ENCODE results near the gene MDP1.

Gene MDP1

DNA sequence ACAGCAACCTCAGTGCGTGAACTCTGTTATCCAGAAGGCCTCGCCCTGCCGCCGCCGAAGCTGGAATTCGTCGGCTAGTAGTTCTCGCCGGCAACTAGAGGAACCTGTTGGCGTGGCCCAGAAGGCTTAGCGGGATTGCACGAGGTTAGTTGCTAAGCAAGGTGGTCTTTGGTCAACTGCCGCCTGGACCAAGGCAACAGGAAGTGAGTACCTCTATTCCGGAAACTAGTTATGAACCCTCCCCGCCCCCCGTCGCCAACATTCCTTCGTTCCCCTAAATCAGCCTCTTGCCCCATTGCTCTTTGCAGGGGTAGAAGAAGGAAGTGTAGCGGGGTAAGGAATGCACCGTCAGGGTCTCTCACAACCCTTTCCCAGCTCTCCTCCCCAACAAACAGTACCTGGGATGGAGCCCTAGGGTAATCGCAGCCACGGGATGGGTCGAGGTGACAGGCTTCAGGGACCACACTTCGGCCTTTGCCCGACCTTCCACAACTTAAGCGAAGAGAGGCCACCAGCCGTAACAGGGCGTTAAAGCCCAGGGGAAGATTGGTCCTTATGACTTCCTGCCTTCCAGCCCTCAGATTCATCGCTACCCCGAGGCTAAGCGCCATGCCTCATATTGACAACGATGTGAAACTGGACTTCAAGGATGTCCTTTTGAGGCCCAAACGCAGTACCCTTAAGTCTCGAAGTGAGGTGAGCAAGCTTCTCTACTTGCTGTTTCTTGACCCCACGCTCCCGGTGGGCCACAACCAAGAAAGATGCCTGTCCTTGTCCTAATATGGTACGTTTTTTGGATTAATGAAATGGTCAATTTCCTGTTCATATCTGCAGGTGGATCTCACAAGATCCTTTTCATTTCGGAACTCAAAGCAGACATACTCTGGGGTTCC lies 17.0 kb upstream of the MDP1 start, which contains the start of gene GMPR2:
TSS of gene GMPR2 (plus strand) at position 285 of the 893 bp plus-strand sequence. CDS start at position 610, 325 bp downstream.
- TF ChIP-seq ZC3H10 (CRISPR knock-in tag; IDR thresholded peaks at IDR 0.05): no peak
- no peak for TF ChIP-seq SNAI2 (CRISPR knock-in tag; IDR thresholded peaks at IDR 0.05)
- TF ChIP-seq TOX (CRISPR knock-in tag; IDR thresholded peaks at IDR 0.05; ENCODE audit: borderline replicate concordance): no peak
- TF ChIP-seq TCF4 (CRISPR knock-in tag; IDR thresholded peaks at IDR 0.05; ENCODE audit: borderline replicate concordance): no peak
- no peak for TF ChIP-seq BACH2 (CRISPR knock-in tag; IDR thresholded peaks at IDR 0.05; ENCODE audit: borderline replicate concordance)
- TF ChIP-seq, protein P1, sequence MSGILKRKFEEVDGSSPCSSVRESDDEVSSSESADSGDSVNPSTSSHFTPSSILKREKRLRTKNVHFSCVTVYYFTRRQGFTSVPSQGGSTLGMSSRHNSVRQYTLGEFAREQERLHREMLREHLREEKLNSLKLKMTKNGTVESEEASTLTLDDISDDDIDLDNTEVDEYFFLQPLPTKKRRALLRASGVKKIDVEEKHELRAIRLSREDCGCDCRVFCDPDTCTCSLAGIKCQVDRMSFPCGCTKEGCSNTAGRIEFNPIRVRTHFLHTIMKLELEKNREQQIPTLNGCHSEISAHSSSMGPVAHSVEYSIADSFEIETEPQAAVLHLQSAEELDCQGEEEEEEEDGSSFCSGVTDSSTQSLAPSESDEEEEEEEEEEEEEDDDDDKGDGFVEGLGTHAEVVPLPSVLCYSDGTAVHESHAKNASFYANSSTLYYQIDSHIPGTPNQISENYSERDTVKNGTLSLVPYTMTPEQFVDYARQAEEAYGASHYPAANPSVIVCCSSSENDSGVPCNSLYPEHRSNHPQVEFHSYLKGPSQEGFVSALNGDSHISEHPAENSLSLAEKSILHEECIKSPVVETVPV (CRISPR knock-in tag; IDR thresholded peaks at IDR 0.05): no peak
- TF ChIP-seq, protein P2, sequence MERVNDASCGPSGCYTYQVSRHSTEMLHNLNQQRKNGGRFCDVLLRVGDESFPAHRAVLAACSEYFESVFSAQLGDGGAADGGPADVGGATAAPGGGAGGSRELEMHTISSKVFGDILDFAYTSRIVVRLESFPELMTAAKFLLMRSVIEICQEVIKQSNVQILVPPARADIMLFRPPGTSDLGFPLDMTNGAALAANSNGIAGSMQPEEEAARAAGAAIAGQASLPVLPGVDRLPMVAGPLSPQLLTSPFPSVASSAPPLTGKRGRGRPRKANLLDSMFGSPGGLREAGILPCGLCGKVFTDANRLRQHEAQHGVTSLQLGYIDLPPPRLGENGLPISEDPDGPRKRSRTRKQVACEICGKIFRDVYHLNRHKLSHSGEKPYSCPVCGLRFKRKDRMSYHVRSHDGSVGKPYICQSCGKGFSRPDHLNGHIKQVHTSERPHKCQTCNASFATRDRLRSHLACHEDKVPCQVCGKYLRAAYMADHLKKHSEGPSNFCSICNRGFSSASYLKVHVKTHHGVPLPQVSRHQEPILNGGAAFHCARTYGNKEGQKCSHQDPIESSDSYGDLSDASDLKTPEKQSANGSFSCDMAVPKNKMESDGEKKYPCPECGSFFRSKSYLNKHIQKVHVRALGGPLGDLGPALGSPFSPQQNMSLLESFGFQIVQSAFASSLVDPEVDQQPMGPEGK (CRISPR knock-in tag; IDR thresholded peaks at IDR 0.05; ENCODE audit: borderline replicate concordance): no peak
- no peak for TF ChIP-seq CREB5 (CRISPR knock-in tag; IDR thresholded peaks at IDR 0.05; ENCODE audit: low read depth)
- TF ChIP-seq ISL1 (CRISPR knock-in tag; IDR thresholded peaks at IDR 0.05): no peak
- no peak for TF ChIP-seq CSDC2 (CRISPR knock-in tag; IDR thresholded peaks at IDR 0.05)
- no peak for TF ChIP-seq ESRRG (CRISPR knock-in tag; IDR thresholded peaks at IDR 0.05)
- TF ChIP-seq, protein P3, sequence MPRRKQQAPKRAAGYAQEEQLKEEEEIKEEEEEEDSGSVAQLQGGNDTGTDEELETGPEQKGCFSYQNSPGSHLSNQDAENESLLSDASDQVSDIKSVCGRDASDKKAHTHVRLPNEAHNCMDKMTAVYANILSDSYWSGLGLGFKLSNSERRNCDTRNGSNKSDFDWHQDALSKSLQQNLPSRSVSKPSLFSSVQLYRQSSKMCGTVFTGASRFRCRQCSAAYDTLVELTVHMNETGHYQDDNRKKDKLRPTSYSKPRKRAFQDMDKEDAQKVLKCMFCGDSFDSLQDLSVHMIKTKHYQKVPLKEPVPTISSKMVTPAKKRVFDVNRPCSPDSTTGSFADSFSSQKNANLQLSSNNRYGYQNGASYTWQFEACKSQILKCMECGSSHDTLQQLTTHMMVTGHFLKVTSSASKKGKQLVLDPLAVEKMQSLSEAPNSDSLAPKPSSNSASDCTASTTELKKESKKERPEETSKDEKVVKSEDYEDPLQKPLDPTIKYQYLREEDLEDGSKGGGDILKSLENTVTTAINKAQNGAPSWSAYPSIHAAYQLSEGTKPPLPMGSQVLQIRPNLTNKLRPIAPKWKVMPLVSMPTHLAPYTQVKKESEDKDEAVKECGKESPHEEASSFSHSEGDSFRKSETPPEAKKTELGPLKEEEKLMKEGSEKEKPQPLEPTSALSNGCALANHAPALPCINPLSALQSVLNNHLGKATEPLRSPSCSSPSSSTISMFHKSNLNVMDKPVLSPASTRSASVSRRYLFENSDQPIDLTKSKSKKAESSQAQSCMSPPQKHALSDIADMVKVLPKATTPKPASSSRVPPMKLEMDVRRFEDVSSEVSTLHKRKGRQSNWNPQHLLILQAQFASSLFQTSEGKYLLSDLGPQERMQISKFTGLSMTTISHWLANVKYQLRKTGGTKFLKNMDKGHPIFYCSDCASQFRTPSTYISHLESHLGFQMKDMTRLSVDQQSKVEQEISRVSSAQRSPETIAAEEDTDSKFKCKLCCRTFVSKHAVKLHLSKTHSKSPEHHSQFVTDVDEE (CRISPR knock-in tag; IDR thresholded peaks at IDR 0.05): no peak
- TF ChIP-seq ZNF70 (CRISPR knock-in tag; IDR thresholded peaks at IDR 0.05): no peak
- peak; percentile 76 for ATAC-seq

DNA sequence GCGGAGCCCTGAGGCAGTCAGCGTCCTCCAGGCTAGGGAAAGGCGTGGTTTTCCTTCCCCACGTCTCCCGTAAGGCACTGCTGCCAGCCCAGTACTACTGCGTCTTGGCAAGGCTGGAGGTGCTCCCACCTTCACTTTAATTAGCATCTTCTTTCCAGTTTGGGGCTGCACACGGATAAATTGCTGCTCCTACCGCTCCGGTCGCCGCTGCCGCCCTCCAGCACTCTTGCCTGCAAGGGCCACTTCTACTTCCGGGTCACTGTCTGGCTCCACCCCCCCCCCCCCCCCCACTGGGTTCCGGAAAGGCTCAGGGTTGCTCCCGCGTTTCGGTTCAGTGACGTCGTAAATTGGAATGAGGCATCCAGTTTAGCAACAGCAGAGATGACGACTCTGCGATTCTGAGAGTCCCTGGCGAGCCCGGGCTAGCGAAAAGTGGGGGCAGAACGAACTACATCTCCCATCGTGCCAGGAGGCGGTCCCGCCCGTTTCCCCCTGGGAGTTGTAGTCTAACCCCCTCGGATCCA lies 16.3 kb upstream of the MDP1 start, which contains the start of gene NEDD8:
TSS of gene NEDD8 (minus strand) at position 247 of the 524 bp plus-strand sequence. CDS start at position 147, 100 bp downstream.
- ATAC-seq: peak; percentile 89
- TF ChIP-seq ZNF565 (CRISPR knock-in tag; conservative IDR thresholded peaks at IDR 0.05; ENCODE audit: low read depth) (no peak), ZNF8 (CRISPR knock-in tag; IDR thresholded peaks at IDR 0.05) (no peak), GLIS3 (CRISPR knock-in tag; IDR thresholded peaks at IDR 0.05) (no peak), ESRRG (CRISPR knock-in tag; IDR thresholded peaks at IDR 0.05) (no peak), ZNF70 (CRISPR knock-in tag; IDR thresholded peaks at IDR 0.05) (no peak)
- TF ChIP-seq, protein P3 (CRISPR knock-in tag; IDR thresholded peaks at IDR 0.05): no peak

All from SK-N-SH treated with all-trans-retinoic acid at 6 μM for 48 hours (cell line).